Ovary (tissue), 9 donors: ENCODE data around the gene KLHL25. TPM values are rescaled to one million over a fixed set of nuclear protein-coding genes. Genes with fewer than 3 reads are reported as not detected.

Experiments used
- DNase-seq, 5 donors: peaks; one replicate each; pipeline ENCODE4 v3.0.0-alpha.2; 2019 to 2020
- H3K27ac ChIP-seq, 2 donors: fragments of 200-600 bp; one replicate each; pipeline versions ENCODE4 v1.5.1 to v1.8.0; 2019 to 2022
- H3K27me3 ChIP-seq: fragments of 200-600 bp; one replicate; pipeline ENCODE4 v1.8.0; 2022
- H3K36me3 ChIP-seq: fragments of 200-600 bp; sonication (generic); one replicate; pipeline ENCODE4 v1.5.1; 2019
- H3K4me1 ChIP-seq: one replicate; pipeline ENCODE4 v1.8.1; 2013; ENCODE audit warnings: mild to moderate bottlenecking, moderate library complexity; ENCODE audit not compliant: insufficient read depth
- H3K4me3 ChIP-seq: fragments of 200-600 bp; sonication (generic); one replicate; pipeline ENCODE4 v1.5.1; 2017
- H3K9me3 ChIP-seq, 2 donors: fragments of 200-600 bp in 1 of 2; sonication (generic) in 1 of 2; one replicate each; pipeline versions ENCODE4 v1.5.1 to v1.8.1; 2013 to 2019; ENCODE audit warnings: mild to moderate bottlenecking in 1 of 2, moderate library complexity in 1 of 2
- CTCF ChIP-seq, 3 donors: fragments of 450-650 bp in 2 of 3; fragments of 200-600 bp in 1 of 3; IDR thresholded peaks; one replicate each; pipeline versions ENCODE4 v1.5.1 to v1.8.0; 2016 to 2022; ENCODE audit warnings: antibody characterized with exemption in 3 of 3, mild to moderate bottlenecking in 1 of 3
- EP300 ChIP-seq: sonication (generic); formaldehyde crosslinking; IDR thresholded peaks from one replicate; pipeline ENCODE4 v1.6.1; 2017; ENCODE audit warnings: antibody characterized with exemption
- POLR2A ChIP-seq: fragments of 450-650 bp; IDR thresholded peaks from one replicate; pipeline ENCODE4 v1.6.1; 2017; ENCODE audit warnings: antibody characterized with exemption, mild to moderate bottlenecking, moderate library complexity
- WGBS, 3 donors: extraction: QIAGEN DNeasy Blood & Tissue Kit in 1 of 3; methylation state at CpG; one replicate each; pipeline versions ENCODE4 v1.1.5 to v1.1.7; 2013 to 2017; 5-methylcytosine and 5-hydroxymethylcytosine counted together
- intact Hi-C, 4 donors: fragments of 100-400 bp; cut with DNase I; formaldehyde crosslinking; loops; one replicate each; pipeline versions ENCODE4 v1.11.0 to v1.15.1; 2022 to 2023
- polyA plus RNA-seq, 2 donors: library from polyadenylated mRNA; stranded (reverse); fragments of 200-250 nt in 1 of 2; fragments of 350-450 nt in 1 of 2; fragmentation: Illumina TruSeq in 1 of 2; extraction: RNeasy Lipid Tissue Mini Kit (QIAGEN cat#74804) in 1 of 2; gene quantifications; one replicate each; pipeline ENCODE4 v1.2.3, GENCODE V29; 2013 to 2014
- total RNA-seq, 7 donors: library from RNA; depleted of rRNA in 2 of 7; stranded (reverse); fragments of >200 nt in 2 of 7; fragmentation: NEBNext Ultra II Directional in 3 of 7; extraction: Animal tissue kit (Norgen Biotek cat#: 25700) in 3 of 7; gene quantifications; one replicate each; pipeline versions ENCODE4 v1.1.0 to v1.2.4, GENCODE V29; 2016 to 2023
- donor health status: DM: no; HTN: no; CAD: no; lungs with moderate emphysema.
- donor health status: DM: no; HTN: no; CAD: no.
- donor health status: Bipolar disorder and iron deficiency.
- donor health status: DM: yes; HTN: yes; CAD: no.
- donor health status: DM: no; HTN: no; CAD: no.
- donor health status: DM: yes; HTN: yes; CAD: no.

Gene KLHL25
- total and polyA plus RNA-seq, 9 donors, result 0.58 to 9.6 (median 5.8) TPM

- intact Hi-C loops, result loop anchor here in 1 of 4 donors (5.0 kb wide), 1 partner anchor 37 kb away; no protein-coding TSS in a partner anchor
Measured at GRCh38 chr15:85788771-85789495, 5.8 kb downstream of the KLHL25 start.

GRCh38 chr15:85786781-85787114 is 8.0 kb downstream of the KLHL25 start:
- Histone ChIP-seq H3K4me1 (peaks cover 14% of the 10 kb centered on the region), H3K36me3 (no peaks in the 10 kb centered on the region), H3K27ac (no peak overlapping the region), H3K9me3 (no peaks in the 10 kb centered on the region), H3K27me3 (no peaks in the 10 kb centered on the region), H3K4me3 (no peak overlapping the region)
- 81 to 87% (median 85%) methylated on average over 3 of the region's 3 CpGs for WGBS, 3 donors
- TF ChIP-seq POLR2A (no peak), CTCF (IDR thresholded peaks at IDR 0.05) (no peak), EP300 (no peak)
- intact Hi-C loops, result loop anchor here in 1 of 4 donors (5.0 kb wide), 1 partner anchor 34 kb away; no protein-coding TSS in a partner anchor
- no peak for DNase-seq

More at GRCh38 chr15:85788771-85789495, 5.8 kb downstream of the KLHL25 start:
- no peaks in the 10 kb centered on the region for H3K9me3 ChIP-seq
- TF ChIP-seq EP300 (no peak), POLR2A (no peak), CTCF (IDR thresholded peaks at IDR 0.05) (no peak)
- H3K4me1 ChIP-seq, result peaks cover 15% of the 10 kb centered on the region
- DNase-seq, result peak in 1 of 5 donors; percentile 12
- H3K27ac ChIP-seq, result no peak overlapping the region
- H3K27me3 ChIP-seq, result no peaks in the 10 kb centered on the region
- no peaks in the 10 kb centered on the region for H3K36me3 ChIP-seq
- H3K4me3 ChIP-seq, result no peak overlapping the region
- 85 to 94% (median 91%) methylated on average over 12 of the region's 12 CpGs for WGBS, 3 donors

GRCh38 chr15:85785887-85786780 is 8.6 kb downstream of the KLHL25 start:
- peak in 3 of 5 donors; percentile 44 to 54 (median 46) for DNase-seq
- 30 to 41% (median 31%) methylated on average over 10 of the region's 10 CpGs for WGBS, 3 donors
- H3K27me3 ChIP-seq, result no peaks in the 10 kb centered on the region
- no peak for TF ChIP-seq EP300
- no peak overlapping the region for H3K4me3 ChIP-seq
- intact Hi-C loops, result loop anchor here in 1 of 4 donors (5.0 kb wide), 1 partner anchor 34 kb away; no protein-coding TSS in a partner anchor
- no peaks in the 10 kb centered on the region for H3K36me3 ChIP-seq
- peaks cover 14% of the 10 kb centered on the region for H3K4me1 ChIP-seq
- no peaks in the 10 kb centered on the region for H3K9me3 ChIP-seq
- H3K27ac ChIP-seq, result no peak overlapping the region

GRCh38 chr15:85782064-85782463 is 12.7 kb downstream of the KLHL25 start:
- H3K27me3 ChIP-seq, result no peaks in the 10 kb centered on the region
- peaks cover 14% of the 10 kb centered on the region for H3K4me1 ChIP-seq
- H3K36me3 ChIP-seq, result no peaks in the 10 kb centered on the region
- no peak for TF ChIP-seq EP300
- TF ChIP-seq POLR2A, result no peak
- TF ChIP-seq CTCF (IDR thresholded peaks at IDR 0.05), result no peak
- H3K4me3 ChIP-seq, result no peak overlapping the region
- 88 to 90% (median 90%) methylated on average over 6 of the region's 6 CpGs for WGBS, 3 donors
- H3K9me3 ChIP-seq, result no peaks in the 10 kb centered on the region
- intact Hi-C loops, result no loop called here
- DNase-seq, result no peak
- no peak overlapping the region for H3K27ac ChIP-seq
